ENCODE measurements around the gene ASAP2.

Gene ASAP2

DNA sequence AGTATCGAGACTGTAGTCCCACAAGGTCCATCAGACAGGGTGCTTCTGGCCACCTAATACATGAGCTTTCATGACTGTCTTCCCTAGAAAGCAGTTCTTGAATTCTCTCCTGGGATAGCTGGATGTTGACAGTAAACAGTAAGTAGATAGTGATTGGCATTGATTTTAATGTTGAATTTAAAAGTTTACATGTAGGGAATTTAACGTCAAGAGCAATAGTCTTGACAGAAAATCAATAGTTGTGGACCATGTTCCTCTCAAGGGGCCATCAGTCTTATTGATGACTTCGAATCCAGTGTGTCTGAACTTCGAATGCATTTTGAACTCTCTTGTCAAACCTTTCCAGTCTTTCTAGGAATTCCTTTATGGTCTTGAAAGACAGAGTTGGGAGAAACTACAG lies 152.9 kb downstream of the ASAP2 start:
- no peak for DNase-seq

GRCh38 chr2:9360110-9360509 lies 153.5 kb downstream of the ASAP2 start:
- DNase-seq = no peak

GRCh38 chr2:9360701-9361100 lies 154.1 kb downstream of the ASAP2 start:
- DNase-seq = no peak

- no peak for DNase-seq
Observed at GRCh38 chr2:9364373-9364772, 157.8 kb downstream of the ASAP2 start.

GRCh38 chr2:9364791-9365497 lies 158.3 kb downstream of the ASAP2 start:
- no peak for DNase-seq

DNA sequence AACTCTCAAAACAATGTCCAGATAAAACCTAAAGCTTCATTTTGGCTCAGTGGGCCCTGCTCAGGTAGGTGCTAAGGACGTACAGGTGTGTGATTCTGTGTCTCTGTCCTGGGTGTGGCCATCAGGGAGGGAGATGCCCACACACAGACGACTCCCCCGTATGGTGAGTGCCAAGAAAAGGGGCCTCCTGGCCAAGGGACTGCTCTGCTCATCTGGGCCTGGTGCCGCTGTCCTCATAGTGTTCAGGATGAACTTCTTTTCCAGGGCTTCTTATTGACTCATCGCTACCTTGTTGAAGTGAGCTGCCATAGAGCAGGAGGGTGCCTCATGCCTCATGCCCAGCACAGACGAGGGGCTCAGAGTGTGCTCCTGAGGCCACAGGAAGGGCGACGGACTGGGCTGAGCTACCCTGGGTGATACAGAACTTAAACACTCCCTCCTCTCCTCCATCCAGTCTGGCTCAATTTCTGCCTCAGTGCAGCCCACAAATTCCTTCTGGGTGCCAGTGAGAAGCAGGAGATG lies 158.9 kb downstream of the ASAP2 start:
- no peak for DNase-seq

DNA sequence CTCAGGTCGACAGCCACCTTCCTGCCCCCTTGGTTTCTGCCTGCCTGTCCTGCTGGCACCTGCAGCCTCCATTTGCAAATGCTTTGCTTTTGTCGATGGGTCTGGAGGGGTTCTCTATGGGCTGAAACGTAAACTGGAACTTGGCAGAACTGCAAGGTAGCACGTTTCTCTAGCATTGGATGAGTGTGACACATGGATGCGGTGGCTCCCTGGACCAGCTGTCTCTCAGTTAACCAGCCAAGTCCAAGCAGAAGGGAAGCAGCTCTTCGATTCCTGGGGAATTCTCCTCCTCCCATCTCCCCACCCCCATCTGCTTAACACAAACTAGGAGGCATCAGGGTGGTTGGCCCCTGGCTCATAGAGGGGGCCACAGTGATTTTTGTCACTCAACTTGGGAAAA lies 159.4 kb downstream of the ASAP2 start:
- DNase-seq = no peak

DNA sequence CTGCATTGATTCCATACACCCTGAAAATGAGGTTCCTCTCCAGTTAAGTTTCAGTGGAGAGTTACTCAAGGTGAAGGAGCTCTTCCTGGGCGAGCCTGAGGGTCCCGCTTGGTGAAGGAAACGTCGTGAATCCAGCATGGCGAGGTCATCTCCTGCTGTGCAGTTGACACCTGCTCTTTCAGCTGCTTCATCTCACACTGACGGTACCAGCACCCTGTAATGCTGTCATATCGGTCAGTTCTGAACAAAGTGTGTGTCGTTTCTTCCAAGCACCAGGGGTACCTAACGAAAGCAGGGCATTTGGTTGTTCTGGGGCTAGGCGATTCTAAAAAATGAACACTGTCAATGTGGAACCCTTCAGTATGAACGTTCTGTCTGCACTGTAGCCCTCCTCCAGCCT lies 164.1 kb downstream of the ASAP2 start:
- no peak for DNase-seq

DNA sequence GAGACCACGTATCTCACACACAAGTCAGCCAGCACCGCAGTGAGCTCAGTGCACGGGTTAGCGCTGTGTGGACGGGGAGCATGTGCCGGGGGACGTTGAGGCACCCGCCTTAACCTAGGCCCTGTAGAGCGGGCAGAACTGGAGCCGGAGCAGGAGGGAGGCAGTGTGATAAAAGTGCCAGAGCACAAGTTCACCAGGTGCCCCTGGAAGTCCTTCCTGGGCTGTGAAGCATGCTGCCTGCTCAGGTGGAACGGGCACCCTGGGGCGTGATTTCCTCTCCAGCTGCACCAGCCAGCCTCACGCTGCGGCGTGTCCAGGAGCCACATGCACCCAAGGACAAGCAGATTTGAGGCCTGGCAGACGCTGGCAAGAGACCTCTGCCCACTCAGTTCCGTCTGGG lies 166.4 kb downstream of the ASAP2 start:
- no peak for DNase-seq

- no peak for DNase-seq
Observed at GRCh38 chr2:9373476-9373875, 166.9 kb downstream of the ASAP2 start.

- no peak for DNase-seq
Observed at GRCh38 chr2:9374071-9374730, 167.6 kb downstream of the ASAP2 start.

- DNase-seq = no peak
Observed at GRCh38 chr2:9375857-9376428, 169.3 kb downstream of the ASAP2 start.

DNA sequence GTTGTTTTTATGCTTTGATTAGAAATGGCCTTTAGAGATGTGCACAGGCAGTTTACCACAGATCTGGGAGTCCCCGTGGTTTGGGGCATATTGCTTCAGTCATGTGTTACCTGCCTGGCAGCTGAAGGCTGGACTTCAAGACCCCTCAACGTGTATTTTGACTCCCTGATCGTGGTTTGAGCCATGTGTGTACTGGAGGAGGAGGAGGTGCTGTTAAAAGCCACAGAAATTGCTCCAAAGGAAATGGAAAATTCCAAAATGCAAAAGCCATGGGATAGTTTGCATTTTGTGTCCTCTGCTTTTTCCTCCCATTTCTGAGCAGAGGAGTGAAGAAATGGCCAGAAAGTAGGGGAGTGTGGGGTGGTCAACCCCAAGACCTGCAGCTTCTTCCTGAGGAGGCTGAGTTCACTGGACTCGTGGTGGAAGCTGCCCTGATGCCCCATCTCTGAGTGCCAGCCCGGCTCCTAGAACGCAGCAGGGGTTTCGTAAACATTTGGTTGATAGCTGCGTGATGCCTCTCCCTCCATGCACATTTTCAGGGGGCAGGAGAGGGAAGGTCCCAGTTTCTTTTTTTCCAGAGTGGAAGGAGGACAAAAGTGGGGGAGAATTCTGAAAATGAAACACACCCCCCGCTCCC lies 171.0 kb downstream of the ASAP2 start:
- no peak for DNase-seq

- DNase-seq = peak; percentile 53
Observed at GRCh38 chr2:9378433-9379390, 172.1 kb downstream of the ASAP2 start.

- DNase-seq = no peak
Observed at GRCh38 chr2:9379391-9379755, 172.8 kb downstream of the ASAP2 start.

GRCh38 chr2:9380702-9381628 lies 174.4 kb downstream of the ASAP2 start:
- DNase-seq = no peak

DNA sequence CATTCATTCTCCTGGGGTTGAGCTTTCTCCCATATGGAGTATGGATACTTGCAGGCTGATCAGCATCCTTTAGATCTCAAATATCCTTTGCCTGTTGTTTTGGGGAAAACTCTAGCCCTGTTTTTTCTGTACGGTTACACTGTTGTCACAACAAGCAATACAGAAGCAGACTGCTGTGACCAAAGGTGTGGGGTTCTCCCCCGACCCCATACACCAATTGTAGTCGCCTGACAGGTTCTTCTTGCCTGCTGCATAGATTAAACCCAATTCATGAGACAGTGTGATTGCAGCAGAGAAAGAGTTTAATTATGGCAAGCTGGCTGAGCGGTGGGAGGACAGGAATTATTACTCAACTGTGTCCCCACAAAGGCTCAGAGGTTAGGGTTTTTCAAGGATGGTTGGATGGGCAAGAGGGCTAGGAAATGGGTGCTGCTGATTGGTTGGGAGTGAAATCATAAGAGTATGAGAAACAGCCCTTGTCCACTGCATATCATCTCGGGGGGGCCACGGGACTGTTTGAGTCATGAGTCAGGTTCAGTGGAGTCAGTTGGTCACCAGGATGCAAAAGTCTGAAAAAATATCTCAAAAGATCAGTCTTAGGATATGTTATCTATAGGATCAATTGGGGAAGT lies 176.1 kb downstream of the ASAP2 start:
- DNase-seq = no peak

DNA sequence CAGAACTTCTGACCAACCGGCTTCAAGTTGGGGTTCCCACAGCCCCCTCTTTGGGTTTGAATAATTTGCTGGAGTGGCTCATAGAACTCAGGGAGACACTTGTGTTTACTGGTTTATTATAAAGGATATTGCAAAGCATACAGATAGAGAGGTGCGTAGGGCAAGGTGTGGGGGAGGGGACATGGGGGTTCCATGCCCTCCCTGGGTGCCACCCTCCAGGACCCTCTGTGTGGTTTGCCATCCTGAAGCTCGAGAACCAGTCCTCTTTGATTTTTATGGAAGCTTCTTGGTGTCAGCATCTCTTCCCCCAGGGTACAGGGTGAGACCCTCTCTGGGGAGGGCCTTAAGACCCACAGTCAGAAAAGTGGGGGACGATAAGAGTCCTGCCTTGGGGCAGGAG lies 177.9 kb downstream of the ASAP2 start:
- DNase-seq = no peak

GRCh38 chr2:9385841-9386240 lies 179.2 kb downstream of the ASAP2 start:
- DNase-seq = no peak

GRCh38 chr2:9388199-9388681 lies 181.6 kb downstream of the ASAP2 start:
- DNase-seq = no peak

All from femur (tissue), 1 donor.